B cell (primary cell): ENCODE results near the gene PTGIR. TPM values are rescaled to one million over a fixed set of nuclear protein-coding genes. Genes with fewer than 3 reads are reported as not detected.

Experiments used
- polyA plus RNA-seq: library from polyadenylated mRNA; depleted of rRNA; stranded (reverse); fragments of >200 nt; gene quantifications from 2 replicates; pipeline ENCODE4 v1.2.3, GENCODE V29; 2012
- total RNA-seq, 2 donors: library from RNA; stranded (reverse); fragments of 120-200 nt in 1 of 2; gene quantifications; 1 replicate in 1 of 2; 2 replicates in 1 of 2; pipeline versions ENCODE4 v1.2.3 to v1.2.4, GENCODE V29; 2013 to 2022

The PTGIR gene
- total and polyA plus RNA-seq, 2 donors (not counting 1 experiment from before 2014, with no cell fraction given): 1.9 to 2.1 TPM

Other genes with a start within 250 kb of the PTGIR start
- not detected in 2 replicates for gene CCDC8, start 211.5 kb downstream of the PTGIR start, total RNA-seq
- not detected in 2 replicates for gene CCDC8, start 211.5 kb downstream of the PTGIR start, polyA plus RNA-seq
- gene PNMA8C, start 196.2 kb downstream of the PTGIR start, total RNA-seq: not detected in 2 replicates
- gene PNMA8C, start 196.2 kb downstream of the PTGIR start, polyA plus RNA-seq: 0.03 TPM in 1 of 2 replicates, not detected in the other
- gene PNMA8A, start 153.5 kb downstream of the PTGIR start, total RNA-seq: not detected in 2 replicates
- gene PNMA8A, start 153.5 kb downstream of the PTGIR start, polyA plus RNA-seq: 0.26 TPM in 1 of 2 replicates, not detected in the other
- 0.32 TPM in 1 of 2 replicates, not detected in the other for gene PNMA8B, start 129.2 kb downstream of the PTGIR start, total RNA-seq
- gene PNMA8B, start 129.2 kb downstream of the PTGIR start, polyA plus RNA-seq: 0.10 and 0.12 TPM in 2 replicates
- gene CALM3, start 23.8 kb downstream of the PTGIR start, total RNA-seq: 99.3 and 105 TPM in 2 replicates
- 99.0 and 151 TPM in 2 replicates for gene CALM3, start 23.8 kb downstream of the PTGIR start, polyA plus RNA-seq
- 6.7 and 12.0 TPM in 2 replicates for gene GNG8, start 11.1 kb upstream of the PTGIR start, total RNA-seq
- not detected in 2 replicates for gene GNG8, start 11.1 kb upstream of the PTGIR start, polyA plus RNA-seq
- 0.15 and 0.34 TPM in 2 replicates for gene DACT3, start 36.1 kb upstream of the PTGIR start, total RNA-seq
- gene DACT3, start 36.1 kb upstream of the PTGIR start, polyA plus RNA-seq: 0.03 and 0.39 TPM in 2 replicates
- 185 and 192 TPM in 2 replicates for gene PRKD2, start 92.0 kb upstream of the PTGIR start, total RNA-seq
- gene PRKD2, start 92.0 kb upstream of the PTGIR start, polyA plus RNA-seq: 208 and 271 TPM in 2 replicates
- 35.7 and 38.8 TPM in 2 replicates for gene FKRP, start 121.0 kb upstream of the PTGIR start, total RNA-seq
- gene FKRP, start 121.0 kb upstream of the PTGIR start, polyA plus RNA-seq: 30.2 and 46.3 TPM in 2 replicates
- 102 and 112 TPM in 2 replicates for gene STRN4, start 121.4 kb upstream of the PTGIR start, total RNA-seq
- 111 and 127 TPM in 2 replicates for gene STRN4, start 121.4 kb upstream of the PTGIR start, polyA plus RNA-seq
- gene SLC1A5, start 163.5 kb upstream of the PTGIR start, total RNA-seq: 35.2 and 37.3 TPM in 2 replicates
- gene SLC1A5, start 163.5 kb upstream of the PTGIR start, polyA plus RNA-seq: 13.2 and 19.0 TPM in 2 replicates
- 47.2 and 49.3 TPM in 2 replicates for gene AP2S1, start 225.8 kb upstream of the PTGIR start, total RNA-seq
- gene AP2S1, start 225.8 kb upstream of the PTGIR start, polyA plus RNA-seq: 22.3 and 51.3 TPM in 2 replicates
- 31.3 and 35.9 TPM in 2 replicates for gene ARHGAP35, start 235.9 kb upstream of the PTGIR start, total RNA-seq
- 7.6 and 9.6 TPM in 2 replicates for gene ARHGAP35, start 235.9 kb upstream of the PTGIR start, polyA plus RNA-seq